GM19455 (cell line): Measurements from ENCODE around the gene UTP11.
"Not testable (repeated sequence)": the region's sequence is repeated elsewhere in the genome, so short reads cannot be mapped to it uniquely, and the experiment has no call there.

Source experiments
- ATAC-seq: cut with Tn5 transposase; IDR thresholded peaks from one replicate; pipeline ENCODE4 v1.9.1; 2021; ENCODE audit not compliant: unreplicated experiment

Gene UTP11

DNA sequence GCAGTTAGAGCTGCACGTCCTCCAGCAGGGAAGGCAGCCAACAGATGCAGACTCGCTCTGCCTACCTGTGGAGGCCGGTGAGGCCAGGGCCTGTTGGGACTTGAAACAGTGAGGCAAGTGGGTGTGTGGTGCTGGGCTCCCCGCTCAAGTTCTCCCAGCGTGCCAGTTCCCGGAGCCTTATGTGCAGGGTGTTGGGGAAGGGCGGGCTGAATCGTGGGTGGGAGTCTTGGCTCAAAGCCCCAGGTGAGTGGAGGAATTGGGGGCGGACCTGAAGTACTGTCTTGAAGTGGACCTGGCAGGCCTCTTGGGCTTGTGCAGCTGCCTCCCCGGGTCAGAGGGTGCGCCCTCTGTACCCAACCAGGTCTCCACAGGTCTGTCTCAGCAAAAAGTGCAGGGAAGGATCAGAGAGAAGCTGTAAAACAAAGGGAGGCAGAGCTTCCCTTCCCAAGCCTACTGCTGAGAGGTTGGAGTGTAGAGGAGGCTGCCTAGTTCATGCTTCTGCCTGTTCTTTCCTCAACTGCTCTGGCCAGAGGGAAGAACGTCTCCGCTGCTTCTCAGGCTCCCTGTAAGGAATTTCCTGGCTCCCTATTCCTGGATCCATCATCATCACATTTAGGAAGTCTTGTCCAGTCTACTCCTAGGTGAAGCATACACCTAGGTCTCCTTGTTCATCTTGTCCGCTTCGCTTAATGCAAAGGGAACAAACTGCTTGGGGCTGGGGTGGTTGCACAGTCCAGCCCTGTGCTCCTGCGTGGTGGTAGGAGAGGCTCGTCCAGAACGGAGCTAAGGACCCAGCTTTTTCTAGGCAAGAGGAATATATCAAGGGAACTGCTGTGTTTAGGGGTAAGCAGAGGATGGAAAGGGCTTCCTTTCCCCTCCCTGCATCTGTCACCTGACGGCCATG, 14.9 kb downstream of the UTP11 start:
- no peak for ATAC-seq

DNA sequence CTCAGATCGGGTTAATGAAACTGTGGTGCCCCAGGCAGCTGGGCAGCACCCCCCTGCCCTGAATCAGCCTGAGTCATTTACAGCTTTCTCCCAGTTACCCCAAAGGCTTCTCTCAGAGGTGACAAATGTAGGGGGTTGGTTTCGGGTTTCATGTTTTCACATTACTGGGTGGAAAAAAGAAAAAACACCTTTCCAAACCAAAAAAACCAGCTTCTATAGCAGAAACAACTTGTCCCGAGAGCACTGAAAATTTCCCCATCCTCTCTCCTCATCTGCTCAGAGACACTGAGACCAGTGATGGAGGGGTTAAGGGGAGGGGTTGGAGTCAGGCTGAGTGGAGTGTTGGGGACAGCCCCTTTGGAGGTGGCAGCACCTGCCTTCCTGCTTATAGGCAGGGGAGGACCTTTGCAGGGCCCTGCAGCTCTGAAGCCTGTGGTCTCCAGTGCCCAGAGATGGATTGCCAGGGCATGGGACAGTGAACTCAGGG, 15.6 kb downstream of the UTP11 start:
- peak; percentile 57 for ATAC-seq

DNA sequence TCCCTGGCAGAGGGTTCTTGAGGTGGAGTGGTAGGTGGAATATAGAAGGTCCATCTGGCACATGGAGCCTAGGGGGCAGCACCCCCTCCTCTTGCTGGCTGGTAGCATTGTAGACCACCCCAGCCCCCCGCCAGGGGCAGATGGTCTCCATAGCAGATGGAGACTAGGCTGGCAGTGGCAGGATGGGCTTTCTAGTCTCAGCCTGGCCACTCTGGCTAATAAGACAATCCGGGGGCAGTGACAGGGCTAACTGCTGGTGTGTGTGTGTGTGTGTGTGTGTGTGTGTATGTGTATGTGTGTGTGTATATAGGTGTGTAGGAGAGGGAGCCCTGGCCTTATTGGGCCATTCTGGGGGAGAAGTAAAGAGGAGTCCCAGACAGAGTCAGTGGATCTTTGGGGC, 16.1 kb downstream of the UTP11 start:
- ATAC-seq = no peak

DNA sequence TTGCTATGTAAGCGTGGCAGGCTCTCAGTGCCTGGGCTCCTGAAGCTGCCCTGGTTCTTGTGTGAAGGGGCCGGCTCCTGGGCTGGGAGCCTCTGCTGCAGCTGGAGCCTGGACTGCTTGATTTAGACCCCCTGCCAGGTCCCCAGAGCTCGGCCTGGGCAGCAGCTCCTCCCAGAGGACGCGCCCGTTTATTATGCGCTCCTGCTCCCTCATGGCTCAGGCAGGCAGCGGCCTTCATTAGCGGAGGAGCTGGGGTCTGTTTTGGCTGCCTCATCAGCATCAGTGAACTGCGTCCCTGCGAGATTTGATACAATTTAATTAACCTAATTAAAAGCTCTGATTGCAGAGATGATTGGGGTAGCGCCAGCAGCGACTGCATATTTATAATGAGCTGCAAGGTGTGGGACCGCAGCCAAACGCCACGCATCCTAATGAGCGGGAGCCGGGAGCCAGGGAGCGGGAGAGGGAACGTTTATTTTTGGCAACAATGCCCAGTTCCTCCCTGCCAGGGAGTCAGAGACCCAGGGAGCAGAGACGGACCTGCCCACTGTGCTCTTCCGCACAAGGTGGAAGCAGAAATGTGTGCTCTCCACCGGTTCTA, 16.6 kb downstream of the UTP11 start:
- ATAC-seq = no peak

DNA sequence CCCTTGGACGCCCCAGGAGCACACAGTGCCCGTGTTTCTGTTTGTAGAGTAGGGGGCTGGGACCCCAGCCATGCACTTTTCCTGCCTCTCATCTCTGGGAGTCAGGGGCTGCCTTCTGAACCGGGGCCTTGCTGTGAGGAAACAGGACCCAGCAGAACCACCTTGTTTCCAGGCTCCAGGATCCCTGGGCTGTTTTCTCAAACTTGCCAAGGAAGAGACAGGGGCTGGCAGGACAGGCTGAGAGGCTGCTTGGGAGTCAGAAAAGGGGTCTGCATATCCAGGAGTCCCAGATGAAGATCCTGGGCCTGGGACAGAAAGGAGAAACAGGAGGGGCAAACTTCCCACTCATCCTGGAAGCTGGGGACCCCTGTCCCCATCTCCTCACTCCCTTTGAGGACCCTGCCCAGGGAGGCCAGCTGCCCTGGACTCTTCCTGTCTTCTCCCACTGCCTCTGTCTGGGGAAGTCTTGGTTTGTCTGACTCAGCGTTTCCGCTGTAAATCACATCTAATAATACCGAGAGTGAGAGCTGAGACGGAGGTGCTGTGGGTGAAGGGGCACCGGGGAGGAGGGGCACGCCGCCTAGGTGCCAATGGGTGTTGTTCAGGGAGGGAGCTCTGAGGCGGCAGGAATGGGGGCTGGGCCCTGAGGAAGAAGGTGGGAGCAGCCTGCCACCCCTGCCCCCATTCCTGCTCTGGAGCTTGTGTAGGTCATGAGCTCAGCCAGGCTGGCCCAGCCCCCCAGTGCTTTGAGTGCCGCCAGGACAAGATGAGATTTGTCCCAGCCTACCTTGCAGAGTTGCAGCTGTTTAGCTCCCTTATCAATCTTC, 17.4 kb downstream of the UTP11 start:
- ATAC-seq = peak; percentile 57

DNA sequence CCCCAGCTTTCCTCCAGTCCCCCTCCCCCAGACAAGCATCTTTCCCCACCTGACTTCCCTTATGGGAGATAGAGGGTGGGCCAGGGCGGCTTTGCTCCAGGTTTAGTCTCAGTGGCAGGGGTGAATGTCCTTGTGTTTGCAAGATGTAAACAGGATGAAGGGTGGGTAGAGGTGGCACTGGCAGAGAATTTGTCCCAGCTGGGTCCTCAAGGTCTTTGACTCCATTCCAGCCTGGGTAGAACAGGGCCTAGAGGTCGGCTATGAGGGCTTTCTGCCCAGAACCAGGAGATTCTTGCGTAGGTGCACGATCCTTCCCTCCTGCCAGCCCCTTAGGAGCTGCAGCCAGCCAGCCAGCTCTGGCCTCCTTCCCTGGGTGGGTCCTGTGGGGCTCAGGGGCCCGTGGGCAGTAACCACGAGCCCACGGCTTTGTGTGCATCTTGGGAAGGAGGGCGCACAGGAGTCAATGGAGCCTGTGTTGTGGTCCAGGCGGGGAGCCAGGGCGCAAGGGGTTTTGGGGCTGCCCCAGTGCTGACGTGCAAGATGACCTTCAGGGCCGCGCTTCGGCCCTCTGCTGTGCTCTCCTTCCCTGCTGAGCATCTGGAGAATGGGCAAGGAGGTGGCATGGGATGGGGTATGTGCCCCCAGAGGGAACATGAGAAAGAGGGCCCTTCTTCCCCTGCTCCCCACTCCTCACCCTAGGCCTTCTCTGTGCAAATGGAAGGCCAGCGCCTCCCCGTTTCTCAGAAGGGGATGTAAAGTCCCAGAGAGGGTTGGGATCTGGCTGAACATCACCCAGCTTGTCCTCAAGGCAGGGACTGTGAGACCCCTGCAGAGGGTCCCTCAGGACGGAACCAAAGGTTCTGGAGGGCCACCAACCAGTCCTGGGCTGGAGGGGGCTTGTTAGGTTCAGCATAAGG, 18.3 kb downstream of the UTP11 start:
- ATAC-seq = no peak

DNA sequence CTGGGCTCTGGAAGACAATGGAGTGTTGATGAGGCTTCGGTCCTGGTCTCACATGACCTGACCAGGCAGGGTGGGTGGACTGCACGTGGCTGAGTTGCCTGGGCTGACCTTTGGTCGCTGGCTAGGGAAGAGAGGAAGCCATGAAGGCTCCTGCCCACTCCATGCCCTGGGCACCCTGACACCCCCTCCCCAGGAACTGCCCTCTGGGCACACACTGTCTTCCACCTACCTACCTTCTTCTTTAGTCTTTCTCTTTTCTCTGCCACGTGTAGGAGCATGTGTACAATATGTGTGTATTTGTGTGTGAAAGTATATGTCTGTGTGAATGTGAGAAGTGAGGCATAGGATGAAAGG, 19.0 kb downstream of the UTP11 start:
- no peak for ATAC-seq

DNA sequence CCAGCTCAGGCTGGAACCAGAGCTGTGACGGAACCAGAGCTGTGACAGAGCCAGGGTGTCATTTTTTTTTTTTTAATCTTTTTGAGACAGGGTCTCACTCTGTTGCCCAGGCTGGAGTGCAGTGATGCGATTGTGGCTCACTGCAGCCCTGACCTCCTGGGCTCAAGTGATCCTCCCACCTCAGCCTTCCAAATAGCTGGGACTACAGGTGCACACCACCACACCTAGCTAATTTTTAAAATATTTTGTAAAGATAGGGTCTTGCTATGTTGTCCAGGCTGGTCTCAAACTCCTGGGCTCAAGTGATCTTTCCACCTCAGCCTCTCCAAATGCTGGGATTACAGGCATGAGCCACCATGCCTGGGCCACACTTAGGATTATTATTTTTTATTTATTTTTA, 20.5 kb downstream of the UTP11 start:
- not testable (repeated sequence) for ATAC-seq

DNA sequence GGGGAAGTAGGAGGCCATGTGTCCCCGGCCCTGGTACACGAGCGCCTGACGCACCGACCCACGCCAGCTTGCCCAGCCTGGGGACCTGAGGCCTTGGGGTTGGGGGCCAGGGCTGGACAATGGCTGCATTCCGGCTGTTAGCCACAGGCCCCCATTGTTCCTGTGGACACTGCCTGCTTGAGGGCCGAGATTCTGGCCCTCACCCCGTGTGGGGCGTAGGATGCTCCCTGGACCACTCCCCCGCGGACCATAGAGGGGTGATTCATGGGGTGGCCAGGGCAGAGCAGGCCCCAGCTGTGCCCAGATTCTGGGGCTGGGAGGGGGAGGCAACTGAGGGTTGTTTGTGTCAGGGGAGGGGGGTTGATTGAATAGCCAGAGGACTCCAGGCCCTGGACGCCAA, 22.3 kb downstream of the UTP11 start:
- no peak for ATAC-seq

DNA sequence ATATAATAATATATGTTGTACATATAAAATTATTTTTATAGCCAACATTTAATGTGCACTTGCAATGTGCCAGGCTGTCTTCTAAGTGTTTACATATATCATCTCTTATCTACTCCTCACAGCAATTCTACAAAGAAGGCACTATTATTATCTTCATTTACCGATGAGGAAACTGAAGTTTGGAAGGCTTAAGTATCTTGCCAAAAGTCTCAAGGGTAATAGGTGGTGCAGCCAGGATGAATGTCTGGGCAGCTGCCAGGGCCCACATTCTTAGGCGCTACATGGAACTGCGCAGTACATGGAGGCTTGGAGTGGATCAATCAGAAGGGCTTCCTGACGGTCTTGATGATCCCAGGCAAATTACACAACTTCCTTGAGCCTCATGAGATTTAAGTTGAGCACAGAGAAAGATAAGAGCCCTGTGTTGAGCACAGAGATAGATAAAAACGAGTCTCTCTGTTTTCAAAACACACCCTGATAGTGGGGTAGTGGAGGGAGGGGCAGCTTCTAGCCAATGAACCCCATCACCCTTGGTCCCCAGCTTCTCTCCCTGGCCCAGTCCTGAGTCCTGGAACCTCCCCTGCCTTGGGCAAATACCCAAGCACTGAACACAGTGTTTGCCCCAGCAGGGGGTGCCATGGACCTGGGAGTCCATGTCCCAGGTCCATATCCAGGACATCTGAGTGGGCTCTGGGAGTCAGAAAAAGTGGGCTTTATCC, 24.8 kb downstream of the UTP11 start:
- ATAC-seq = no peak

DNA sequence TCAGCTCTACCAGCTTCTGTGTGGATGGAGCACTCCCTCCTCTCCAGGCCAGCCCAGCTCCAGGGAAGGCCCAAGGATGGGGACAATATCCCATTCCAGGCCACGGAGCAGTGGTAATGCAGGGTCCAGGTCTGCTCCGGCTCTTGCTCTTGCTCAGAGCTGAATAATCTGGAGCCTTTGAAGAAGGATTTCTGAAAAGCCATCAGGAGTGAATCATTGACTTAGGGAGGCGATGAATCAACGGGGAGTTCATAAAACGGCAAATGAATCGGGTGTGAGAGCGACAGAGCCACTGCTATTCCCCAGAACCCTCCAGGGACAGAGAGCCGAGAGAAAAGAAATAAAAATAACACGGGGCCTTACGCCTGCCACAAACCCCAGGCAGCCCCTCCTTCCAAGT, 26.3 kb downstream of the UTP11 start:
- ATAC-seq = no peak

DNA sequence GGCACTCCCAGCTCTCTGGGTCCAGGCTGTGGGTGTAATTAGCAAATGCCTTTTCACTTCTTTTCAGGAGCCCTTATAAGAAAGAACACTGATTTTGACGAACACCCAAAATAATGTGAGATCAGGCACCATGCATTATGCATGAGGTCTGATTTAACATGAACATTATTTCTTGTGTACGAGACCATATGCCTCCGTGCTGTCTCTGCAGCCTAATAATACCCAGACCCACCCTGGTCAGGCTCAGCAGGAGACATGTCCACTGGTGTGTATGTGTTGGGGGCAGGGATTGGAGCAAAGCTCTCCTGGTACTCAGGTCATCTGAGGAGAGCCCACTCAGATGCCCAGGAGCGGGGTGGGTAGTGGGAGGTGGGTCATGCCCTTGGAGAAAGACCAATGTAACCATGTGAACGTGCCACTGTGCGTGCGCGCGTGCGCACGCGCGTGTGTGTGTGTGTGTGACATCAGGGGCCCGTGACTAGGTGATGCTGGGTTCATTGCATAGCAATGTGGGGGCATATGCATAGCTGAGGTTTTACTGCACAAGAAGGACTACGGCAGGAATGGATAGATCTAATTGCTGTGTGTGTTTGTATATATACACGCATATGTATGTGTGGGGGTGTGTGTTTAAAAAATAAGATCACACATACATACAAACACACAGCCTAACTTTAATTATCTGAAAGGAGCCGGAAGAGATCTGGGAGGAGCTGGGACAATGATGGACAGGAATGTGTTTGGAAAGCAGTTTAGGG, 27.0 kb downstream of the UTP11 start:
- no peak for ATAC-seq

DNA sequence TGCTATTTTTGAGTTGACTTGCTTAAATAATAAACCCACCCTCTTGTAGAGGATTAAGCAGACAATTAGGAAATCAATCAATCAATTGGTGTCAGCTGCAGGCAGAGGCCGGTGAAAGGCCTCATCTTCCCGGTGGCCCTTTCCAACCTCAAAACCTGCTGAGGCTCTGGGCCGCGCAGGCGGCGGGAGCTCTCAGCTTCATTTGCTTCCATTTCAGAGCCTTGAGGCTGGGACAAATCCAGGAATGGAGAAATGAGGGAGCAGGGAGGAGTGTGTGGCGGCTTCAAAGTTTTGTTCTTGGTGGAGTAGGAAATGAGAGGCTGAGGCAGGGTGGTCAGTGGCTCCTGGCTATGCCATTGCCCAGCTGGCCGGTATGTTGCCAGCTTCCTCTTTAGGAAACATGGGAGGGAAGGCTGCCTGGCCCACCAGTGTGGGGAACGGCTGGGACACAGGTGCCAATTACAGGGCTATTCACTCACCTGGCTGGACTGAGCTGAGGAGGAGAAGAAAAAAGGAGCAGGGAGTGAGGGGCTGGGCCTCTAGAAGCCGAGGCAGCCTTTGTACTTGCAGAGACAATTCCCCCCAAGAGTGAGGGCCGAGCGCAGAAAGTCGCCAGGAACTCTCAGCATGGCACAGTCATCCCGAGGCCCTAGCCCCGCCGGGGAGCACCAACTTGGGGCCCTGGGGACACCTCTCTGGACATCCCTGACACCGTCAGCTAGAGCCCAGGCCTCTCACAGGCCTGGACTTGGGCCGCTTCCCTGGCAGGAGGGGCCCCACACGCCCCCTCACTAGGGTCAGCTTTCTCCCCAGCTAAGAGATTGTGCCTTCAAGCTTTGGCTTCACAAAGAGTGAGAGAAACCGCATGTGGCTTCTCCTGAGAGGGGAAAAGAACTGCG, 29.7 kb downstream of the UTP11 start:
- ATAC-seq = no peak

DNA sequence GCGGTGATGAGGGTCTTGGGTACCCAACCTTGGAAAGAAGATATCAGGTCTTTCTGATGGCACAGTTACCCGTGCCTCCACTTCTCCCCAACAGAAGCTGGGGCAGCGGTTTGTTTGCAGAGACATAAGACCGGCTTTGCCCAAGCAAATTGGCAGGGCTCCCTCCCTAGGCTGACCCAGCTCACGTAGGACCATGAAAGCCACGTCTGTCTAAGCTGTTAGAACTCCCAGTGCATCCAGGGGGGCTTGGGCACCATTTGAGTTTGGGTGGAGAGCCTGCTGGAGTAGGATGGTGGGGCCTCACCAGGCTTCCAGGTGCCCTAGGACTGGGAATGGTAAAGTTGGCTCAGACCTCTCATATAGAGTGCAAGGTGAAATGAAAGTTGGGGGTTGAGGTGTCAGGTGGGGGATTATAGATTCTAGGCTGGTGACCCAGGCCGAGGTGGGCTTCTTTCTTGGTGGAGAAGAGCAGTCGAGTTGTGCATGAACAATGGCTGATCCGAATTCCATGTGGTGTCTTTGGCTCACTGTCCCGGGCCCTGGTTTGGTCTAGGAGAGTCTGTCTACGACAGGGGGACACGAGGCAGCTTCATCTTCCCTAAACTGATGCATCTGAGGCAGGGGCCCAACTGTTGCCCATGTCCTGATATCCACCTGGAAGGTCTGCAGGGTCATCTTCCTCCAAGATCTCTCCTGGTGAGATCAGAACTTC, 30.7 kb downstream of the UTP11 start:
- ATAC-seq = no peak

DNA sequence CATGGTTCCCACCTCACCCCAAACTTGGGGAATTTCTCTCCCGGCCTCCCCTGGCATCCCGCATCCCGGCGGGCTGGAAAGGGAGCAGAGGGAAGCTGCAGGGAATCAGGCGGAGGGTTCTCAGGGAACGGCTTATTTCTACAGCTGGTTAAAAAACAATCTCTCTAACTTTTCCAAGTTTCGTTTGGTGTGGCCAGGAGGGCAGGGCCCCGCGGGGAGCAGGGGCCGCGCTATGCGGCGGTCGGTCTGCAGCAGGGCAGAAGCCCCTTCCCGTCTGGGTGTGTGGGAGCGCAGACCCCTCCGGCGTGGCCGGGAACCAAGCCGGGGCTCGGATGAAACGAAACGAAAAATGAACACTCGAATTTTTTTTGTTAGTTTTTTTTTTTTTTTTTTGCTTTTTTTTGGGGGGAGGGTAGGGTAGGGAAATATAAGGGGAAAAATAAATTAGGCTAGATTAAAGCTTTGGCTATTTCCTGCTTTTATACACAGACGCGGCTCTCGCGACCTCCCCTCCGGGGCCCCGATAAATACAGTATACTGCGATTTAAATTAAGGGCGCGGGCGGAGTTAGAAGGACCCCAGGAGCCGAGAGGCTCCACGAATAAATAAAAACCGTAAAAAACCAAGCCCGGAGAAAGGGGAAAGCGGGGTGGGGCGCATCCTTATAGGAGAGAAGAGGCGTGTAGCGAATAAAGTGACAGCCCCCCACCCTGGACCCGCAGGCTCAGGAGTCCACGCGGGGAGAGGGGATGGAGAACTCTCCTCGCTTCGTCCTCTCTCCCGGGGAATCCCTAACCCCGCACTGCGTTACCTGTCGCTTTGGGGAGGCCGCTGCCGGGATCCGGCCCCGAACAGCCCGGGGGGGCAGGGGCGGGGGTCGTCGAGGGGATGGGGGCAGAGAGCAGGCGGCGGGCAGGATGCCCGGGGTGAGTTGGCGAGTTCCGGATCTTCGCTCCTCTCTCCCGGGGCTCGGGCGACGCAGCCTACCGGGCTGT, 32.0 kb downstream of the UTP11 start:
- no peak for ATAC-seq
